Measurements from ENCODE around the gene DIAPH1. TPM values are rescaled to one million over a fixed set of nuclear protein-coding genes. Genes with fewer than 3 reads are reported as not detected.

DIAPH1 gene
- total RNA-seq, 1 donor from 2014 or later = 149 TPM

GRCh38 chr5:141636413-141637122 lies 17.8 kb upstream of the DIAPH1 start, which contains the start of the genes HDAC3 and RELL2:
TSS of gene HDAC3 (minus strand) at chr5:141636849. CDS start at chr5:141636790, 59 bp downstream.
TSS of gene RELL2 (plus strand) at chr5:141636997. CDS start at chr5:141638226, 1,229 bp downstream.
- DNase-seq (ENCODE audit: low spot score) = peak; percentile 97
- Mint-ChIP-seq H3K27me3 (ENCODE audit: unreplicated experiment) (peaks cover 6% of the 10 kb centered on the region), H3K27ac (ENCODE audit: unreplicated experiment) (peak within 1 kb of the TSS; percentile 86), H3K9me3 (ENCODE audit: unreplicated experiment) (no peaks in the 10 kb centered on the region), H3K4me1 (ENCODE audit: unreplicated experiment) (peaks cover 47% of the 10 kb centered on the region), H3K4me3 (ENCODE audit: unreplicated experiment) (peak within 1 kb of the TSS; percentile 95), H3K36me3 (ENCODE audit: low read depth, unreplicated experiment) (peaks cover 6% of the 10 kb centered on the region)
- TF ChIP-seq CTCF (IDR thresholded peaks at IDR 0.05; ENCODE audit: unreplicated experiment) = no peak

- Mint-ChIP-seq H3K36me3 (ENCODE audit: low read depth, unreplicated experiment) (peaks cover 6% of the 10 kb centered on the region), H3K27me3 (ENCODE audit: unreplicated experiment) (peaks cover 6% of the 10 kb centered on the region), H3K4me1 (ENCODE audit: unreplicated experiment) (peaks cover 42% of the 10 kb centered on the region), H3K27ac (ENCODE audit: unreplicated experiment) (peak overlapping the region; percentile 86), H3K4me3 (ENCODE audit: unreplicated experiment) (peak overlapping the region; percentile 95), H3K9me3 (ENCODE audit: unreplicated experiment) (no peaks in the 10 kb centered on the region)
- no peak for DNase-seq (ENCODE audit: low spot score)
- TF ChIP-seq CTCF (IDR thresholded peaks at IDR 0.05; ENCODE audit: unreplicated experiment) = no peak
Observed at GRCh38 chr5:141636106-141636412, 17.3 kb upstream of the DIAPH1 start.

GRCh38 chr5:141635646-141636045 lies 16.8 kb upstream of the DIAPH1 start:
- Mint-ChIP-seq H3K9me3 (ENCODE audit: unreplicated experiment) (no peaks in the 10 kb centered on the region), H3K36me3 (ENCODE audit: low read depth, unreplicated experiment) (peaks cover 6% of the 10 kb centered on the region), H3K4me1 (ENCODE audit: unreplicated experiment) (peaks cover 37% of the 10 kb centered on the region), H3K27ac (ENCODE audit: unreplicated experiment) (peak overlapping the region; percentile 86), H3K4me3 (ENCODE audit: unreplicated experiment) (peak overlapping the region; percentile 95), H3K27me3 (ENCODE audit: unreplicated experiment) (peaks cover 6% of the 10 kb centered on the region)
- DNase-seq (ENCODE audit: low spot score) = no peak
- no peak for TF ChIP-seq CTCF (IDR thresholded peaks at IDR 0.05; ENCODE audit: unreplicated experiment)

- DNase-seq (ENCODE audit: low spot score) = no peak
- H3K36me3 Mint-ChIP-seq (ENCODE audit: low read depth, unreplicated experiment) = peaks cover 11% of the 10 kb centered on the region
- peak overlapping the region; percentile 61 for H3K4me3 Mint-ChIP-seq (ENCODE audit: unreplicated experiment)
- H3K9me3 Mint-ChIP-seq (ENCODE audit: unreplicated experiment) = no peaks in the 10 kb centered on the region
- TF ChIP-seq CTCF (IDR thresholded peaks at IDR 0.05; ENCODE audit: unreplicated experiment) = no peak
- H3K4me1 Mint-ChIP-seq (ENCODE audit: unreplicated experiment) = peaks cover 35% of the 10 kb centered on the region
- no peak overlapping the region for H3K27ac Mint-ChIP-seq (ENCODE audit: unreplicated experiment)
- H3K27me3 Mint-ChIP-seq (ENCODE audit: unreplicated experiment) = peaks cover 6% of the 10 kb centered on the region
Observed at GRCh38 chr5:141634720-141635119, 15.9 kb upstream of the DIAPH1 start.

GRCh38 chr5:141633871-141634561 lies 15.2 kb upstream of the DIAPH1 start:
- Mint-ChIP-seq H3K4me3 (ENCODE audit: unreplicated experiment) (peak overlapping the region; percentile 12), H3K27me3 (ENCODE audit: unreplicated experiment) (peaks cover 6% of the 10 kb centered on the region), H3K9me3 (ENCODE audit: unreplicated experiment) (no peaks in the 10 kb centered on the region), H3K36me3 (ENCODE audit: low read depth, unreplicated experiment) (peaks cover 17% of the 10 kb centered on the region), H3K4me1 (ENCODE audit: unreplicated experiment) (peaks cover 33% of the 10 kb centered on the region), H3K27ac (ENCODE audit: unreplicated experiment) (peak overlapping the region; percentile 18)
- DNase-seq (ENCODE audit: low spot score) = no peak
- TF ChIP-seq CTCF (IDR thresholded peaks at IDR 0.05; ENCODE audit: unreplicated experiment) = no peak
